ENCODE measurements around the gene CSMD2. TPM values are rescaled to one million over a fixed set of nuclear protein-coding genes. Genes with fewer than 3 reads are reported as not detected.

The CSMD2 gene
- total RNA-seq, 1 donor from 2014 or later: 0.75 TPM

GRCh38 chr1:33532936-33533335 is 632.1 kb downstream of the CSMD2 start:
- TF ChIP-seq CTCF (IDR thresholded peaks at IDR 0.05; ENCODE audit: insufficient read depth, low read length, poor library complexity, severe bottlenecking): no peak
- Histone ChIP-seq H3K36me3 (ENCODE audit: control insufficient read depth, insufficient read depth, low read length) (no peaks in the 10 kb centered on the region), H3K4me3 (ENCODE audit: low read depth, low read length) (no peak overlapping the region), H3K27me3 (ENCODE audit: control insufficient read depth, insufficient read depth, low read length) (no peaks in the 10 kb centered on the region)
- DNase-seq (ENCODE audit: low read depth): no peak

- H3K4me3 ChIP-seq (ENCODE audit: low read depth, low read length): no peak overlapping the region
- TF ChIP-seq CTCF (IDR thresholded peaks at IDR 0.05; ENCODE audit: insufficient read depth, low read length, poor library complexity, severe bottlenecking): no peak
- no peaks in the 10 kb centered on the region for H3K27me3 ChIP-seq (ENCODE audit: control insufficient read depth, insufficient read depth, low read length)
- DNase-seq (ENCODE audit: low read depth): no peak
- no peaks in the 10 kb centered on the region for H3K36me3 ChIP-seq (ENCODE audit: control insufficient read depth, insufficient read depth, low read length)
Measured at GRCh38 chr1:33532250-33532649, 632.8 kb downstream of the CSMD2 start.

DNA sequence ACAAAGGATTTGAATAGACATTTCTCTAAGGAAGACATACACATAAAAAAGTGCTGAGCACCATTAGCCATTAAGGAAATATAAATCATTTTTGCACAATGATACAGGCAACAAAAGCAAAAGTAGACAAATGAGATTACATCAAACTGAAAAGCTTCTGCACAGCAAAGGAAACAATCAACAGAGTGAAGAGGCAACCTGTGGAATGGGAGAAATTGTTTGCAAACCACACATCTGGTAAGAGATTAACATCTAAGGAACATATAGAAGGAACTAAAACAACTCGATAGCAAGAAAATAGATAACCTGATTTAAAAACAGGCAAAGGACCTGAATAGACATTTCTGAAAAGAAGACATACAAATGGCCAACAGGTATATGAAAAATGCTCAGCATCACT is 635.1 kb downstream of the CSMD2 start:
- DNase-seq (ENCODE audit: low read depth): no peak
- Histone ChIP-seq H3K4me3 (ENCODE audit: low read depth, low read length) (no peak overlapping the region), H3K27me3 (ENCODE audit: control insufficient read depth, insufficient read depth, low read length) (no peaks in the 10 kb centered on the region), H3K36me3 (ENCODE audit: control insufficient read depth, insufficient read depth, low read length) (no peaks in the 10 kb centered on the region)
- no peak for TF ChIP-seq CTCF (IDR thresholded peaks at IDR 0.05; ENCODE audit: insufficient read depth, low read length, poor library complexity, severe bottlenecking)

DNA sequence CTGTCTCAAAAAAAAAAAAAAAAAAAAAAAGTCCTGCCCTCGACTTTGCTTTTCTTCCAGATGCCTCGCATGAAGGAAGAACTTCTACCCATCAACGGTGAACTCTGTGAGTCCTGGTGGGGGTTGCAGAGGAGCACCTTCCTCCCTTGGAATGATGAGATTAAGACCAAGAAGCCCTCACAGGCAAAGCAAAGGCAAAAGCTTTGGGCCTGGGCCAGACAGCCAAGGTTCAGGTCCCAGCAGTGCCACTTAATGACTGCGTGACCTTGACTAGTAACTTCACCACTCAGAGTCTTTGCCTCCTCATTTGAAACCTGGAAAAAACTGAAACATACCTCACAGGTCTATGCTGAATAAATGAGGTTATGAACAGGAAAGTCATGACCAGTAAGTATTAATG is 637.1 kb downstream of the CSMD2 start:
- DNase-seq (ENCODE audit: low read depth): no peak
- TF ChIP-seq CTCF (IDR thresholded peaks at IDR 0.05; ENCODE audit: insufficient read depth, low read length, poor library complexity, severe bottlenecking): no peak
- Histone ChIP-seq H3K4me3 (ENCODE audit: low read depth, low read length) (no peak overlapping the region), H3K36me3 (ENCODE audit: control insufficient read depth, insufficient read depth, low read length) (no peaks in the 10 kb centered on the region), H3K27me3 (ENCODE audit: control insufficient read depth, insufficient read depth, low read length) (no peaks in the 10 kb centered on the region)

DNA sequence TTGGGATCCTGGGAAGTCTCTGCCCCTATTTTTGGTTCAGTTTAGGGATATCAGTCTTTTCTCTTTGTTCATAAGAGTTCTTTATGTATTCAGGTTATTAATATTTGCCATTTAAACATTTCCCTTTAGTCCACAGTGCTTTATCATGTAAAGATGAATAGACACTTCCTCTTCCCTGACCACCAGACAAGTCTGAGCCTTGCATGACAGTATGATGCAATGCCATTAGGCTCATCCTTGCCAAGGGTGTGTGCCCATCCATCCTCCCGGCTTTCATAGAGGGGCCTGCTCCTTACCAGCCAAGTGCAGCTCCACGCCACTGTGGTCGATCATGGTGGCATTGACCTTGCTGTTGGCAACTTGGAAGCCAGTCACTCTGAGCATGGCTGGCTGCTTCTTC is 640.4 kb downstream of the CSMD2 start:
- no peak for DNase-seq (ENCODE audit: low read depth)
- Histone ChIP-seq H3K27me3 (ENCODE audit: control insufficient read depth, insufficient read depth, low read length) (no peaks in the 10 kb centered on the region), H3K36me3 (ENCODE audit: control insufficient read depth, insufficient read depth, low read length) (no peaks in the 10 kb centered on the region), H3K4me3 (ENCODE audit: low read depth, low read length) (no peak overlapping the region)
- TF ChIP-seq CTCF (IDR thresholded peaks at IDR 0.05; ENCODE audit: insufficient read depth, low read length, poor library complexity, severe bottlenecking): no peak

- Histone ChIP-seq H3K27me3 (ENCODE audit: control insufficient read depth, insufficient read depth, low read length) (peaks cover 2% of the 10 kb centered on the region), H3K36me3 (ENCODE audit: control insufficient read depth, insufficient read depth, low read length) (no peaks in the 10 kb centered on the region), H3K4me3 (ENCODE audit: low read depth, low read length) (no peak overlapping the region)
- no peak for DNase-seq (ENCODE audit: low read depth)
- no peak for TF ChIP-seq CTCF (IDR thresholded peaks at IDR 0.05; ENCODE audit: insufficient read depth, low read length, poor library complexity, severe bottlenecking)
Measured at GRCh38 chr1:33519240-33519884, 645.7 kb downstream of the CSMD2 start.
